Cardiac muscle cell (in vitro differentiated cells and primary cell): ENCODE results near the gene PLPPR1. TPM values are rescaled to one million over a fixed set of nuclear protein-coding genes. Genes with fewer than 3 reads are reported as not detected.

Experiments
- DNase-seq, 2 donors: peaks; one replicate each; pipeline versions ENCODE4 v3.0.0 to v3.0.0-alpha.2; 2010 to 2017; ENCODE audit warnings: low read depth in 1 of 2, low spot score in 1 of 2
- H3K27ac ChIP-seq: fragments of 200-600 bp; sonication (generic); 2 replicates; pipeline ENCODE4 v1.5.1; 2016
- H3K27me3 ChIP-seq: fragments of 200-600 bp; sonication (generic); 2 replicates; pipeline ENCODE4 v1.6.0; 2016; ENCODE audit warnings: control low read depth
- H3K36me3 ChIP-seq: fragments of 200-600 bp; sonication (generic); 2 replicates; pipeline ENCODE4 v1.5.1; 2016; ENCODE audit warnings: control low read depth
- H3K4me1 ChIP-seq: fragments of 200-600 bp; sonication (generic); 2 replicates; pipeline ENCODE4 v1.8.1; 2017; ENCODE audit warnings: low read depth, mild to moderate bottlenecking, mixed run types
- H3K4me3 ChIP-seq: fragments of 200-600 bp; sonication (generic); 2 replicates; pipeline ENCODE4 v1.5.1; 2016; ENCODE audit warnings: mild to moderate bottlenecking
- H3K9me3 ChIP-seq: fragments of 200-600 bp; sonication (generic); 2 replicates; pipeline ENCODE4 v1.5.1; 2017; ENCODE audit warnings: low read depth, mild to moderate bottlenecking, control low read depth
- CTCF ChIP-seq: IDR thresholded peaks from 2 replicates; pipeline ENCODE4 v1.5.1; 2012; ENCODE audit warnings: low read depth, mild to moderate bottlenecking, low read length
- polyA plus RNA-seq: library from polyadenylated mRNA; unstranded; fragments of >200 nt; fragmentation: Nextera tagmentation; extraction: Ambion mirVana; gene quantifications from 2 replicates; pipeline ENCODE4 v1.2.1, GENCODE V29; 2016
- total RNA-seq: library from RNA; depleted of rRNA; stranded (reverse); fragments of >200 nt; gene quantifications from 2 replicates; pipeline ENCODE4 v1.2.3, GENCODE V29; 2016

The PLPPR1 gene
- total and polyA plus RNA-seq, 2 experiments from 2014 or later = 0.98 to 1.2 TPM

GRCh38 chr9:101360647-101361046 lies 332.1 kb downstream of the PLPPR1 start:
- H3K9me3 ChIP-seq = no peaks in the 10 kb centered on the region
- DNase-seq = no peak
- no peaks in the 10 kb centered on the region for H3K27me3 ChIP-seq
- H3K4me3 ChIP-seq = no peak overlapping the region
- no peaks in the 10 kb centered on the region for H3K4me1 ChIP-seq
- H3K36me3 ChIP-seq = no peaks in the 10 kb centered on the region
- TF ChIP-seq CTCF = no peak
- no peak overlapping the region for H3K27ac ChIP-seq

GRCh38 chr9:101362450-101362849 lies 333.9 kb downstream of the PLPPR1 start:
- Histone ChIP-seq H3K36me3 (no peaks in the 10 kb centered on the region), H3K27me3 (no peaks in the 10 kb centered on the region), H3K4me3 (no peak overlapping the region), H3K27ac (no peak overlapping the region), H3K9me3 (no peaks in the 10 kb centered on the region), H3K4me1 (no peaks in the 10 kb centered on the region)
- no peak for TF ChIP-seq CTCF
- DNase-seq = no peak

GRCh38 chr9:101365181-101365580 lies 336.7 kb downstream of the PLPPR1 start:
- H3K9me3 ChIP-seq = no peaks in the 10 kb centered on the region
- peak in 1 of 2 donors; percentile 30 for DNase-seq
- no peaks in the 10 kb centered on the region for H3K27me3 ChIP-seq
- H3K4me1 ChIP-seq = no peaks in the 10 kb centered on the region
- no peak overlapping the region for H3K4me3 ChIP-seq
- no peak for TF ChIP-seq CTCF
- H3K36me3 ChIP-seq = no peaks in the 10 kb centered on the region
- H3K27ac ChIP-seq = no peak overlapping the region

- no peaks in the 10 kb centered on the region for H3K27me3 ChIP-seq
- no peak for TF ChIP-seq CTCF
- H3K4me1 ChIP-seq = no peaks in the 10 kb centered on the region
- no peak overlapping the region for H3K4me3 ChIP-seq
- no peaks in the 10 kb centered on the region for H3K9me3 ChIP-seq
- peak in 1 of 2 donors; percentile 14 for DNase-seq
- H3K36me3 ChIP-seq = no peaks in the 10 kb centered on the region
- H3K27ac ChIP-seq = no peak overlapping the region
Observed at GRCh38 chr9:101366038-101366756, 337.7 kb downstream of the PLPPR1 start.

GRCh38 chr9:101367323-101367722 lies 338.8 kb downstream of the PLPPR1 start:
- Histone ChIP-seq H3K4me1 (no peaks in the 10 kb centered on the region), H3K27ac (no peak overlapping the region), H3K27me3 (no peaks in the 10 kb centered on the region), H3K36me3 (no peaks in the 10 kb centered on the region), H3K4me3 (no peak overlapping the region), H3K9me3 (no peaks in the 10 kb centered on the region)
- TF ChIP-seq CTCF = no peak
- DNase-seq = no peak

- H3K27ac ChIP-seq = no peak overlapping the region
- DNase-seq = peak in 1 of 2 donors; percentile 61
Observed at GRCh38 chr9:101369286-101369685, 340.8 kb downstream of the PLPPR1 start.

More at GRCh38 chr9:101369286-101369685, 340.8 kb downstream of the PLPPR1 start:
- Histone ChIP-seq H3K4me3 (no peak overlapping the region), H3K27me3 (no peaks in the 10 kb centered on the region), H3K4me1 (no peaks in the 10 kb centered on the region), H3K36me3 (no peaks in the 10 kb centered on the region), H3K9me3 (no peaks in the 10 kb centered on the region)
- no peak for TF ChIP-seq CTCF
